ENCODE results near the gene KRTAP20-1.

The KRTAP20-1 gene, protein sequence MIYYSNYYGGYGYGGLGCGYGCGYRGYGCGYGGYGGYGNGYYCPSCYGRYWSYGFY

DNA sequence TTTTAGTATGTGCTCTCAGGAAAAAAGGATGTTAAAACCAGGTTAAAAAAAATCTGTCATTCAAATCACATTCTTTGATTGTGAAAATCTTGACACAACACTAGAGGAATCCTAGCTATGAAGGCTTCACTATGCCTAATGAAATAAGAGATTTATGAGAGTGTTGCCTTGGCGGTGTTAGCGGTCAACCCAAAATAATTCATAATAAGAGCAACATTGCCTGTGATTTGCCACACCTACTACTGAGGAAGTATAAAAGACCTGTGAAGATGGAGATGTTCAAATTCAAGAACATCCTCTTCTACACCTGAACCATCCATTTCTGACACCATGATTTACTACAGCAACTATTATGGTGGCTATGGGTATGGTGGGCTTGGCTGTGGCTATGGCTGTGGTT, at the start of gene KRTAP20-1:
TSS of gene KRTAP20-1 (plus strand) at position 301 of the 400 bp plus-strand sequence. CDS start at position 331, 30 bp downstream.
- no peak for DNase-seq (ENCODE audit: low spot score)

DNA sequence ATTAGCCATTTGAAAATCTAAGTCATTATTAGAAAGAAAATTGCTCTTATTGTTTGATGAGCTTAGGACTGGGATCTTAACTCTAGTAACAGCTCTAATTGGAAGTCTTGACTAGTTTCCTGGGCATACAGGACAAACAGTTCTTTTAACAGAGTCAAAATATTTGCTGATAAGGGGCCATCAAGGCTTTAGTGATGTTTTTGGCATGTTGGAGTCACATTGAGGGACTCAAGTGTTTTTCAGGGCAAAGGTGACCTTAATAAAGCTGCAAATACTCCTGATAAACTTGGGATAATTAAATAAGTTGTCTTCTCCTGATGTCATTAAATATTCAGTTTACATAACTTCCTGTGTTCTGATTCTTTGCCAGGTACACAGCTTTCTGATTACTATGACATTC, 48.6 kb upstream of the KRTAP20-1 start:
- DNase-seq (ENCODE audit: low spot score): no peak

DNA sequence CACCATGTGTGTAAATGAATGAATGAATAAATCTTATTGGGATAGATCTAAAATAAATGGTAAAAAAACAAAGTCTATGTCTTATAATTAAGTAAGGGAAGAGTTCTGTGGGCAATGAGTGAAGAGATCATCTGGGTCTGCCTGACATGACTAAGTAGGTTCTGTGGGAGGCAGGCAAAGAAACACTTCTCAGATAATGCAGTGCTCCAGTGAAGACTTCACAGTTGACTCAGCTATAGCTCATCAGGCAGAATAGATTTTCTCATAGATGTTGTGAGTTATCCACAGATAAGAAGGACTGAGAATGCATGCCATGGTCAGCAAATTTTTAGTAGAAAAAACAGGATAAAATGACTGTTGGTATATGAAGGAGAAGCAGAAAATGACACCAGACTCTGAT, 38.5 kb upstream of the KRTAP20-1 start:
- no peak for DNase-seq (ENCODE audit: low spot score)

DNA sequence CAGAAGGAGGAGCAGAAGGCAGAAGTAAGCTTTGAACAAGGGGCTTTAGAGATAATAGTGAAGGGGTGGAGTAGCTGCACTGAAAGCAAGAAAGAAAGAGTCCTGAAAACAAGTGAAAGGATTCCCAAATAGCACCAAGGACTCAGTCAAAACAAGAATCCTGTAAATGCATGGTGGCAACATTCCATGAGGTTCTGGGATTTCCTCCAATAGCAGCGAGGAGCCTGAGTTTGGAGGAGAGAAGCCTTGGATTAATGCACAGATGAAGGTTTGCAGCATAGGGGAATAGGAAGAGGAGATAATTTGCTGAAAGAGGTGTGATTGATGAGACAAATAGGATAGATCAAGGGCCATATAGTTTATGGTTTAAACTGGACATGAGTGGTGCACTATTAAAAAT, 36.9 kb upstream of the KRTAP20-1 start:
- DNase-seq (ENCODE audit: low spot score): no peak

DNA sequence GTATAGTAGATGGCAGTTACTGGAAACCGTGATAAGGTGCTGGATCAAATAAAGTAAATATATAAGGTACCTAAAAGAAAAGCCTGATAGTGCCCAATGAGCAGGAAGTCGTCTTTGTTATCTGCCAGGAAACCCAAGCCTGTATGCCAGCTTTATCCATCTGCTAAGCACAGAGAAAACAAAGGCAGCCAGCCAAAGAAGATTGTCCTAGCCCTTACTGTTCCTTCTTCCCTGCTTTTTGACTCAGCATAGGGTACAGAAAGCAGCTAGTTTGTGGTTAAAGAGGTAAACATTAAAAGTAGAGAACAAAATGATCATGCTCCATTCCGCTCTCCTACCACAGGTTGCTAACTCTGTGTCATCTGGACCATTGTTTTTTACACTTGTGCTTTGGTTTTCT, 36.1 kb upstream of the KRTAP20-1 start:
- DNase-seq (ENCODE audit: low spot score): no peak

DNA sequence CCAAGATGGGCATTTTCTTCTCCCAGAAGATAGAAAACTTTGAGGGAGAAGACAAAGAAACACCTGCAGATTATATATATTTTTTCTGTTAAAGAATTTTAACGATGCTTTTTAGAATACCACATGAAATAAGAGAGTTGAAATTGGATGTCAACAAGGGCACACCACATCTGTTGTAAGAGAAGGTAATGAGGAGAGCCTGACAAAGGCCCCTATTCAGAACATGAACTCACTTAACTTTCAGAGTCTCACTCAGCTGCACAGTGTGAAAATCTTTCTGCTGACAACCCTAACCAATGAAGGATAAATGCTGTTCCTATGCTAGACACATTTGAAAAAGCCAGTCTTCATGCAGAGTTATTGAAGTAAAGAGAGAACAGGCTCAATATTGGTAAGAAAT, 33.4 kb upstream of the KRTAP20-1 start:
- DNase-seq (ENCODE audit: low spot score): no peak

DNA sequence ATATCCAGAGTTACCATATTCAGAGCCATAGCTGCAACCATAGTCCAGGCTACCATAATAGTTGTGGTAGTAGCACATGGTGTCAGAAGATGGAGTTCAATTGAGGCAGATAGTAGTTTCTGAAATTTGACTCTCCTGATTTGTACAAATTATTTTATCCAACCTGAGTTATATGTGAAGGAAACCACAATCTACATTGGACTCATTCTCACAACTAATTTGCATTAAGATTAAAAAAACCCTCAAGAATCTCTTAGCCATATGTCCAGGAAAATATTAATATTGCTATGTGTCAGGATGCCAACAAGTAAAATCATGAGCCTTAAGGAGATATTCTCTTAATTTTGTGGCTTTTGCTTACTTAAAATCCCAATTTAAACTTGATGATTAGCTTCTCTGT, 25.9 kb upstream of the KRTAP20-1 start, which contains the start of gene KRTAP22-2:
TSS of gene KRTAP22-2 (minus strand) at position 101 of the 400 bp plus-strand sequence.
- no peak for DNase-seq (ENCODE audit: low spot score)

DNA sequence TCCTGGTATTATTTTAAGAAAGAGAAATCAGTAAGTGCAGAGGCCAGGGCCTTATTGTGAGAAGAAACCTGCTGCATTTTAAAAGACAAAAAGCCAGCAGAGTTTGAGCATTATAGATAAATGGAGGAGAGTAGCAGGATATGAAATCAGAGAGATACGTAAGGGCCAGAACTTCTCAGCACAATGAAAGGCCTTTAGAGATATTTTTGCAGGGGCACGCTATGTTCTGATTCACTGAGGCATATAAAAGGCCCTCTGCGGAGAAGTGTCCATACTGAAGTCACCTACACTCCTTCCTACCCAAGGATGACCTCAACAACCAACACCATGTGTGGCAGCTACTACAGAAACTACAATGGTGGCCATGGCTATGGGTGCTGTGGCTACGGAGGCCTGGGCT, 24.1 kb upstream of the KRTAP20-1 start, which contains the start of gene KRTAP6-3:
TSS of gene KRTAP6-3 (plus strand) at position 301 of the 400 bp plus-strand sequence. CDS start at position 307, 6 bp downstream.
- no peak for DNase-seq (ENCODE audit: low spot score)

DNA sequence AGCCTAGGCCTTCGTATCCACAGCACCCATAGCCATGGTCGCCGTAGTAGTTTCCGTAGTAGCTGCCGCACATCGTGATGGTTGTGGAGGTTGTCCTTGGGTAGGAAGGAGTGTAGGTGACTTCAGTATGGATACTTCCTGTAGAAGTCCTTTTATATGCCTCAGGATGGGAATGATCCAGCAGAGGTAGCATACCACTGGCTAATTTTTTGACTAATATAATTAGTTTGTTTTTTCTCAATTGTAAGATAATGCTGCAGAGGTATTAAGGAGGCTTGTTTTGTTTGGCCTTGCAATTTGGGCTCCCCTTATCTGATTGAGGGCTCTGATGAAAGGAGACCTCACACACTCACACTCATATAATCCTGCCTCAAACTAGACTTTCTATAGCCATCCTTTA, 17.4 kb upstream of the KRTAP20-1 start, which contains the start of gene KRTAP6-2:
TSS of gene KRTAP6-2 (minus strand) at position 101 of the 400 bp plus-strand sequence. CDS start at position 73, 28 bp downstream.
- no peak for DNase-seq (ENCODE audit: low spot score)

DNA sequence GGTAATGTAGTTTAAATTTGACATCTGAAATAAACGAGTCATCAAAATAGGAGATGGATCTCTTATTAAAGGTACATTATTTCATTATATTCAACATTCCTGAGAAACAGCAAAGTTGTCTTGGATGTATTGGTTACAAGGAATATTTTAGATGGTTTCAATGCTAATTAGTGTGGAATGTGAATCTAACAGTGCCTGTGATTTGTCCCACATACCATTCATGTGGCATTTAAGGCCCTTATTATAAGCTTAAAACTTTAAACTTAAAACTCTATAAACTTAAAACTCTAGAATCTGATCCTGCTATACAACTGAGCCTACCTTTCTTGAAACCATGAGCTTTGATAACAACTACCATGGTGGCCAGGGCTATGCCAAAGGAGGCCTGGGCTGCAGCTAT, 15.4 kb upstream of the KRTAP20-1 start, which contains the start of gene KRTAP22-1:
TSS of gene KRTAP22-1 (plus strand) at position 301 of the 400 bp plus-strand sequence.
- DNase-seq (ENCODE audit: low spot score): no peak

DNA sequence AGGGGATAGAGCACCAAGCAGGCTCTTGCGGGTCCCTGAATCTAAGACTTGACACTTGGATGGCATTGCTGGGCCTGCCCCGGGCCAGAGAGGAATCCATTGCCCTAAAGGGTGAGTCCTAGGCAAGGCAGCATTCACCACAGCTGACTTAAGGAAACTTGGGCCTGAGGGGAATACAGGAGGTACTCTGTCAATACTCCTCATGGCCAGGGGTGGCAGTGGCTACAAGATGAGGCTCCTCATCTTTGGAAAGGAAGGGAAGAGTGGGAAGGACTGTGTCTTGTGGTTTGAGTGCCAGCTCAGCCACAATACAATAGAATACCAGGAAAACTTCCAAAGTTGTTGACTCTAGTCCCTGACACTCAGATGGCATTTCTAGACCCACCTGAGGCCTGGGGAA, 10.3 kb upstream of the KRTAP20-1 start:
- DNase-seq (ENCODE audit: low spot score): no peak

DNA sequence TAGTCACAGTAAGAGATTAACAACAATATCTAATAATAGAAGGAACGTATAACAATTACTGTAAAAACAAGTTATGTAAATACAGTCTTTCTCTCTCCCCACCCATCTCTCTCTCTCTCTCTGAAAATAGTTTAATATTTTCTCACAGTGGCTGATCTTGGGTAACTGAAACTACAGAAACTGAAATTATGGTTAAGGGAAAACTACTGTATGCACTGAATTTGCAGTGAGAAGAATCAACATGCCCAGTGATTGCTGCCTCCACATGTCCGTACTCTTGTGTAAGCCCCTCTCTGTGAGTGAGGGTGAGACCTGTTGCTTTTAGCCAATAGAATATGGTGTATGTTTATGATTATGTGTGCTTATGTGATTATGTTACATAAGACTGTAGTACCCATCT, 4.1 kb upstream of the KRTAP20-1 start:
- no peak for DNase-seq (ENCODE audit: low spot score)

DNA sequence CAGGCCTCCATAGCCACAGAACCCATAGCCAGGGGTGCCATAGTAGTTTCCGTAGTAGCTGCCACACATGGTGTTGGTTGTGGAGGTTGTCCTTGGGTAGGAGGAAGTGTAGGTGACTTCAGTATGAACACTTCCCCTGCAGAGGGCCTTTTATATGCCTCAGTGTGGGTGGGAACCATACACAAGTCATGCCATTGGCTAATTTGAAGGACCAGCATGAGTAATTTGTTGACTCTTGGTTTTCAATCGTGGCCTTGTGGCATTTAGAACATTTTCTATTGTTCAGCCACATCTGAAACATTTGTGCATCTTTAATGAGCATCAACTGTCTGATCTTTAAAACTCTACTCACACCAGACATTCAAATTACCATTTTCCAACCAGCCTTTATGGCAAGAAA, 2.4 kb upstream of the KRTAP20-1 start, which contains the start of gene KRTAP6-1:
TSS of gene KRTAP6-1 (minus strand) at position 95 of the 400 bp plus-strand sequence. CDS start at position 69, 26 bp downstream.
- DNase-seq (ENCODE audit: low spot score): no peak

DNA sequence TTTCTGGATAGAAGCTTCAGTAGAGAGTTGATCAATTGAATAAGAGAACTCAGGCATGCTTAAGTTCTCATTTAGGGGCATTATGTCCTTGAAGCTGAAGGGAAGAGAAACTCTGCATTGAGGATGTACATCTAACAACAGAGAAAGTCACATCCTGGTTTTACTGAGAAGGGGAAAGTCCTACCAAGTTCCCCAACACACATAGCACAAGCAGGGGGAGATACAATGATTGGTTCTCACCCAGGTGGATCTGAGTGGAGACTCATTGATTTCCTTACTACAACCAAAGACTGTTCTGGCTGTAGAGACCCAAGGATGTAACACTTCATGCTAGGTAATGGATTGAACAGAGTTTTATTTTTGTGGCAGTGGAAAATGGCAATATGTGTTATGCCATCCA, 1.0 kb upstream of the KRTAP20-1 start:
- DNase-seq (ENCODE audit: low spot score): no peak

DNA sequence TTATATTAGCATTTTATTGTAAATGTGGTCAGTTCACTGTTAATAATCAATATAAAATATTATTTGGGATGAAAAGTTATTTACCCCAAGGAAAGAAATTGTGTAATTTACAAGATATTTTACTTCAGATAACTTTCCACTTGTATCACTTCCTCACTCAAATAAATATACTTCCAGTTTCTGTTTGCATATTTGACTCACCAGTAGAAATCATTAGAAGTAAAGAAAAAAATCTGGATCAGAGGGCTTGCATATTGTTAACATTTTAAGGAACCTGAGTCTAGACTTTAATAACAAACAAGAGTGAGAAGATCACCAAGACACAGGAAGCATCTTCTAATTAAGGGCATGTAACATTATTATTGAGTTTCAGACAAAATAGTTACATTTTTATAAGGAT, 3.9 kb downstream of the KRTAP20-1 start:
- no peak for DNase-seq (ENCODE audit: low spot score)

DNA sequence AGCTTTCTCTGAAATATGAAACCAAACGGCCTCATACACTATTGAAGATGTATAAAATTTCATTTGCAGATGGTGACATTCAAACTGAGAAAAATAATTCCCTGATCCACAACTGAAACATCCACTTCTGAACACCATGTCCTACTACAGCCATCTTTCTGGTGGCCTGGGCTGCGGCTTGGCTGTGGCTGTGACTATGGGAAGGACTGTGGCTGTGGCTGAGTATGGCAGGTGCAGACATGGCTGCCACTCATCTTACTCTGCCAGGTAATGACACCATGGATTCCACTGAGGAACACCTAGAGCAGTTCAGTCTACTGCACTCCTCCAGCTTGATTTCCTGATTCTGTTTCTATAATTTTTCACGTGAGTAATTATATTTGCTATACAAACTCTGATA, 4.3 kb downstream of the KRTAP20-1 start, which contains the start of gene KRTAP20-4:
TSS of gene KRTAP20-4 (plus strand) at position 106 of the 400 bp plus-strand sequence.
- DNase-seq (ENCODE audit: low spot score): no peak

DNA sequence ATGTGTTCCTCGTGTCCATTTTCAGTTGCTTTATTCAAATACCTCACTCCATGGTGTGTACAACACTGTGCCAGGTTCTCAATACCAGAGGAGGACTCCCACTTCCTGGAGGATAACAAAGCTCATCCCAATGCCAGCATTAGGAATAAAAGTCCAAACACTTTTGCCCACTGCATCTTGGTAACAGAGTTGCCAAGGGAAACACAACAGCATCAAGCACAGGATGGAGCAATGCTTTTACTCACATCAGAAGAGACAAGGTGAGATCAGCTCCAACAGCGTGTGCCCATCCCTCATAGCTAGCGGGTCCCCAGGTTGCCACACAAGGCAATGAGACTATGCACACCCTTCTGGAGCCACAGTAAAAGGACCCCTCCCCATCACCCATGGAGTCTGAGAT, 7.1 kb downstream of the KRTAP20-1 start:
- no peak for DNase-seq (ENCODE audit: low spot score)

DNA sequence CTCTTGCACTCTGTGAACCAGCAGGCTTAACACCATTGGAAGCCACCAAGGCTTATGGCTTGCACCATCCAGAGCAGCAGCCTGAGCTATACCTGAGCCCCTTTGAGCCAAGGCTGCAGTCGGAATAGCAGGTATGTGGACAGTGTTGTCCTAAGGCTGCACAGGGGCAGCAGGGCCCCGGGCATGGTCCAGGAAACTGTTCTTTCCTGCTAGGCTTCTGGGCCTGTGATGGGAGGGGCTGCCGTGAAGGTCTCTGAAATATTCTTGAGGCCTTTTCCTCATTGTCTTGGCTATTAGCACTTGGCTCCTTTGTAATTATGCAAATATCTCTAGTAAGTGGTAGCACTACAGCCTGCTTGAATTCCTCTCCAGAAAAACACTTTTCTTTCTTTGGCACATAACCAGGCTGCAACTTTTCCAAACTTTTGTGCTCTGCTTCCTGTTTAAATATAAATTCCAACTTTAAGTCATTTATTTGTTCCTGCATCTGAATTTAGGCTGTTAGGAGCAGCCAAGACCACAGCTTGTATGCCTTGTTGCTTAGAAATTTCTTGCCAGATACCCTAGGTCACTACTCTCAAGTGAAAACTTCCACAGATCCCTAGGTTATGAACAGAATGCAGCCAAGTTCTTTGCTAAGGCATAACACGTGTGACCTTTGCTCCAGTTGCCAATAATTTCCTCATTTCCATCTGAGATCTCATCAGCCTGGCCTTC, 9.4 kb downstream of the KRTAP20-1 start:
- DNase-seq (ENCODE audit: low spot score): no peak

DNA sequence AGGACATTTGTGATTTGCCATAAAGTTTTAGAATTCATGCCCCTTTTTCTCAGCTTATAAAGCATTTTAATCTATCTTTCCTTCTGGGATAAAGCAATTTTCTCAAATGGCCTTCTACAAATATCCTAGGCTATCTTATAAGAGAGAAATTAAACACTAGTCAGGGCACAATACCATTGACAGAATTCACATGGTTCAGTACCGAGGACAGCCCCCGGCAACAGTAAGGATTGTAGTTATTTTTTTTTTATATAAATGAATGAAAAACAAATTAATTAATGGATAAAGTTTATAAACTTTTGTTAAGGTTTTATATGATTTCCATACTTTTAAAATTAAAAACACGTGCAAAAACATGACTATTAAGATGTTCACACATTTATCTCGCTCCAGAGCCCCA, 11.9 kb downstream of the KRTAP20-1 start:
- DNase-seq (ENCODE audit: low spot score): no peak

DNA sequence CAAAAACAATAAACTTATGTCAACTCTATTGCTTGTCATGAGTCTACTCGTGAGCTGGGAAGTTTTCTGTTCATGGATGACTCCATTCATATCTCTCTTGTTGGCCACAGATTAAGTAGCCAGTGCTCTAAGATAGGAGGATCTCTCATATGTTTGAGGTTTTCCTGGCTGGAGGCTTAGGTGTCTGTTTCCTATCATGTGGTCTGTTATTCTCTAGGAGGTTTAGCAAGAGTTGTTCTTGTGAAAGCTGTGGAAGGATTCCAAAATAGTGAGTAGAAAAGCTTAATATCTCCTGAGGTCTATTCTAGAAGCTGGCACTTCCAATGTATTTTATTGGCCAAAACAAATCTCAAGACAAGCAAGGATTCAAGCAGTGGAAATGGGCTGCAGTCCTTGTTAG, 13.0 kb downstream of the KRTAP20-1 start:
- DNase-seq (ENCODE audit: low spot score): no peak

DNA sequence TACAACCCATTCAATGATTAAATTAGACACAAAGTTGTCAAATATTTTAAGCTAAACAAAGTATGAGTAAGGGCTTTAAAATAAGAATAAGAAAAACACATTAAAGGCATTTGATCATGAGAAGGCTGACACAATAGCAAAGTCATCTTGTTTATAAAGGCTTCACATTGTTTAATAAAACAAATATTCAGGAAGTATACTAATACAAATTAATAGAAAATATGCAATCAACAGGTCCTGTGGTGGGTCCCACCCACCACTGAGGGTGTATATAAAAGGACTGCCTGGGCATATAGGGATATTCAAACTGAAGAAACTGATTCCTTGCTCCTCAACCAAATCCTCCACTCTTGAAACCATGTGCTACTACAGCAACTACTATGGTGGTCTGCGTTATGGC, 18.7 kb downstream of the KRTAP20-1 start, which contains the start of gene KRTAP20-2:
TSS of gene KRTAP20-2 (plus strand) at position 301 of the 400 bp plus-strand sequence. CDS start at position 359, 58 bp downstream.
- DNase-seq (ENCODE audit: low spot score): no peak

DNA sequence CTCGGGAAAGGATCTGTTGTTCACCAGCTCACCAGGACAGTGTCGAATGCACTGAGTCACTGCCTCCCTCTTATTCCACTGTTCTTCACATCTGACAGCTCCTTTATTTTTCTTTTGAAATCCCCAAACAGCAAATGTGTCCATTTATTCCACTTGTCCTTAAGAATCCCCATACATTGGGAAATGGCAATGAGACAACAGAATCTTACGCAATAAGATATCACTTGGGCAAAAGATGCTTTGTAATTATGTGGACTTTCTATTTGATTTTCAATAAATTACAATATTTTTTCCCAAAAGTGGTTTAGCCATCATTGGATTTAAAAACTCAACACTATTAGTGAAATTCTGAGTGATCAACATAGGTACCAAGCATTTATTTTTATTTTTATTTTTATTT, 22.5 kb downstream of the KRTAP20-1 start:
- no peak for DNase-seq (ENCODE audit: low spot score)

DNA sequence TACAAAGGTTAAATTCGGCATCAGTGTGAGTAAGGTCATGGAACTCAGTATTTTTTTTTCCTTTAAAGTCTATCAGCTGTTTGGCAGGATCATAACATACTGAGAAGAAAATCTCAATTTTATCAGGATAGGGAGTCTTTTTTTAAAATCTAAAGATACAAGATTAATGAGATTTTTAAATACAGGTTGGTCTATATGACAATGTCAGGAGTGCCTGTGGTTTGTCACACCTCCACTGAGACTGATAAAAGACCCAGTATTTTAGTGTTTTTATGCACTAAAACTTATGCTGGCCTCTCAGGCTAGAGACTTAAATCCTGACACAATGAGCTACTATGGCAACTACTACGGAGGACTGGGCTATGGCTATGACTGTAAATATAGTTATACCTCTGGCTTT, 26.3 kb downstream of the KRTAP20-1 start, which contains the start of gene KRTAP20-3:
TSS of gene KRTAP20-3 (plus strand) at position 301 of the 400 bp plus-strand sequence.
- DNase-seq (ENCODE audit: low spot score): no peak

All from CD4-positive, alpha-beta T cell treated with Interleukin-6 at 100 ng/mL for 8 hours (primary cell).